ENCODE data around the gene ADGRL2.

DNA sequence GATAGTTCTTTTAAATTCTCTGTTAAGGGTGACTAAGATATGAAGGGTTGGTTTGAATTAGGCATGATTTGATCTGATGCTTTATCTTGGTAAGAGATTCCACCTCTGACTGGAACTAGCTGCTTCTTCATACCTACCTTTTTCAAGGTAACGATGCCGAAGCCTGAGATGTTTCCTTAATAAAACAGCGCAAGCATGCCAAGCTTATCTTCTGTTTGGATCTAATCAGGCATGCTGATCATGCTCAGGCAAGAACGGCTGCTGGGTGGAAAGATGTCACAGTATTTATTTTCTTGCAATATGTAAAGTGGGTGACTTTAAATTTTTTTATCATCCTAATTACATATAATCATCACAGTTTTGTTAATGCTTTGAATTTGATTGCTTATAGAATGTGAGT lies 148.7 kb downstream of the ADGRL2 start:
- TF ChIP-seq, protein P1, sequence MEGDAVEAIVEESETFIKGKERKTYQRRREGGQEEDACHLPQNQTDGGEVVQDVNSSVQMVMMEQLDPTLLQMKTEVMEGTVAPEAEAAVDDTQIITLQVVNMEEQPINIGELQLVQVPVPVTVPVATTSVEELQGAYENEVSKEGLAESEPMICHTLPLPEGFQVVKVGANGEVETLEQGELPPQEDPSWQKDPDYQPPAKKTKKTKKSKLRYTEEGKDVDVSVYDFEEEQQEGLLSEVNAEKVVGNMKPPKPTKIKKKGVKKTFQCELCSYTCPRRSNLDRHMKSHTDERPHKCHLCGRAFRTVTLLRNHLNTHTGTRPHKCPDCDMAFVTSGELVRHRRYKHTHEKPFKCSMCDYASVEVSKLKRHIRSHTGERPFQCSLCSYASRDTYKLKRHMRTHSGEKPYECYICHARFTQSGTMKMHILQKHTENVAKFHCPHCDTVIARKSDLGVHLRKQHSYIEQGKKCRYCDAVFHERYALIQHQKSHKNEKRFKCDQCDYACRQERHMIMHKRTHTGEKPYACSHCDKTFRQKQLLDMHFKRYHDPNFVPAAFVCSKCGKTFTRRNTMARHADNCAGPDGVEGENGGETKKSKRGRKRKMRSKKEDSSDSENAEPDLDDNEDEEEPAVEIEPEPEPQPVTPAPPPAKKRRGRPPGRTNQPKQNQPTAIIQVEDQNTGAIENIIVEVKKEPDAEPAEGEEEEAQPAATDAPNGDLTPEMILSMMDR (IDR thresholded peaks at IDR 0.05; ENCODE audit: insufficient read depth, low read length, poor library complexity, severe bottlenecking): no peak
- TF ChIP-seq EZH2phosphoT487 (conservative IDR thresholded peaks at IDR 0.05; ENCODE audit: low read length): no peak
